ENCODE data around the gene NUP160. TPM values are rescaled to one million over a fixed set of nuclear protein-coding genes. Genes with fewer than 3 reads are reported as not detected.

Gene NUP160
- total and polyA plus RNA-seq, 2 of the 8 experiments (the other 6 are each of a cell fraction or from before 2014, with no cell fraction given), result 44.6 to 100 TPM

DNA sequence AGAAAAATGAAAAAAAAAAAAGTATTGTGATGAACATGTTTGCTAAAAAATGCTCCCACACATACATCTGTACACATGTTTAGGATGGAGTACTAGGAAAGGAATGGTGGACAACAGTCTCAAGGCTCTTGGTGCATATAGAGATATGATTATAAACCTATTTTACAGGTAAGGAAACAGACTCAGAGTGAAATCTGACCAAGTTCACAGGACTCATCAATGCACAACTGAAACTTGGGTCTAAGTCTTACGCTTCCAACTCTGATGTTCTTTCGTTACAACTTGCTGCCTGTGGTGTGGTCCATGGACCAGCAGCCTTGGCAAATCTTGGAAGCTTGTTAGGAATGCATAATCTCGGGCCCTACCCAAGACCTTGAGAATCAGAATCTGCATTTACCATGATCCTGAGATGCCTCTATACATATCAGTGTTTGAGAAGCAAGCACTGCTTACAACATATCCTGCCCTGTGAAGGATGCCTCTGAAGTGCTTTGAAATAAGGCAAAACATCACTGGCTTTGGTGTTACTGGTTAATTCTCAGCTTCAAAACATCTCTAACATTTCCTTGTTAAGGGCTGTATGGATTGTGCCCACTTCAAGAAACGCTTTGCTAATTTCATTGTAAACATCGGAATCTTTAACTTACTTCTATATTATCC, 39.9 kb upstream of the NUP160 start:
- no peak overlapping the region for H4K8ac ChIP-seq (ENCODE audit: extremely low read depth, insufficient read depth, low read length)
- no peak overlapping the region for H4K5ac ChIP-seq (ENCODE audit: insufficient read length, low read depth, low read length)
- H3K27ac ChIP-seq (ENCODE audit: low read depth, low read length), result no peak overlapping the region
- H3K23ac ChIP-seq (ENCODE audit: insufficient read length), result no peak overlapping the region
- H3K79me2 ChIP-seq (ENCODE audit: control insufficient read depth in 1 of 2, insufficient read depth in 2 of 2, low read length in 2 of 2), result no peaks in the 10 kb centered on the region
- CTCF ChIA-PET (ENCODE audit: partially characterized antibody), result interaction anchor here (0.6 kb wide), 1 partner anchor 11 kb away, joined by 3 read pairs; no protein-coding TSS in a partner anchor
- no peak overlapping the region for H2AK5ac ChIP-seq (ENCODE audit: low read depth, low read length)
- H2BK20ac ChIP-seq (ENCODE audit: low read length), result no peak overlapping the region
- no peak for DNase-seq (ENCODE audit: low read depth in 1 of 2, low spot score in 2 of 2)
- no peak overlapping the region for H3K18ac ChIP-seq (ENCODE audit: extremely low read depth, low read length)
- no peaks in the 10 kb centered on the region for H3K23me2 ChIP-seq (ENCODE audit: low read depth, low read length)
- no peak for FAIRE-seq
- no peak overlapping the region for H3K14ac ChIP-seq (ENCODE audit: insufficient read length)
- TF ChIP-seq CBX5 (IDR thresholded peaks at IDR 0.05; ENCODE audit: low read depth, low read length), result no peak
- no peak for TF ChIP-seq CHD1 (IDR thresholded peaks at IDR 0.05; ENCODE audit: low read depth, low read length)
- TF ChIP-seq KDM1A (IDR thresholded peaks at IDR 0.05; ENCODE audit: borderline replicate concordance, low read length), result no peak
- POLR2A ChIA-PET (ENCODE audit: partially characterized antibody), result no interaction called here
- H2BK15ac ChIP-seq (ENCODE audit: low read length), result no peak overlapping the region
- H3K4me1 ChIP-seq (replicated peaks in 1 of 4; ENCODE audit: control insufficient read depth in 3 of 4, insufficient read depth in 4 of 4, low read length in 3 of 4), result no peaks in the 10 kb centered on the region
- H2AFZ ChIP-seq (ENCODE audit: low read length), result no peak overlapping the region
- H3K9me3 ChIP-seq (ENCODE audit: insufficient read depth in 2 of 2, low read depth in 1 of 2, low read length in 1 of 2), result peaks cover 0 to 14% of the 10 kb centered on the region in 2 experiments; a peak in 1 of 4 replicates
- no peak overlapping the region for H2BK120ac ChIP-seq (replicated peaks; ENCODE audit: low read depth, low read length)
- H3K4me2 ChIP-seq (ENCODE audit: insufficient read depth in 1 of 2, low read depth in 2 of 2, low read length in 2 of 2), result no peak overlapping the region
- no peak overlapping the region for H3K4ac ChIP-seq (replicated peaks; ENCODE audit: insufficient read length, low read depth, low read length)
- H3K27me3 ChIP-seq (replicated peaks in 1 of 4; ENCODE audit: control insufficient read depth in 3 of 4, extremely low read depth in 1 of 4, insufficient read depth in 3 of 4, low read length in 3 of 4), result no peaks in the 10 kb centered on the region
- 90% methylated on average over 5 of the region's 5 CpGs; no CpG with 5 or more reads in 1 of the 2 experiments for WGBS, 2 experiments (ENCODE audit: extremely low coverage in 1 of 2, insufficient coverage in 1 of 2, insufficient read length in 1 of 2, insufficient replicate concordance in 2 of 2, low coverage in 1 of 2, low lambda C conversion rate in 2 of 2, missing lambda C conversion rate in 1 of 2)
- no peak overlapping the region for H3K56ac ChIP-seq (replicated peaks; ENCODE audit: insufficient read length, low read depth, low read length)
- no peak overlapping the region for H3K9ac ChIP-seq (replicated peaks in 1 of 4; ENCODE audit: extremely low read depth in 1 of 4, low read depth in 3 of 4, low read length in 3 of 4)
- H2BK5ac ChIP-seq (ENCODE audit: low read depth, low read length), result no peak overlapping the region
- H3K36me3 ChIP-seq (ENCODE audit: control insufficient read depth in 2 of 4, insufficient read depth in 4 of 4, low read length in 3 of 4), result no peaks in the 10 kb centered on the region; a peak in 1 of 8 replicates
- no peaks in the 10 kb centered on the region for H4K20me1 ChIP-seq (replicated peaks in 1 of 2; ENCODE audit: control insufficient read depth in 1 of 2, insufficient read depth in 2 of 2, low read length in 2 of 2)
- no peaks in the 10 kb centered on the region for H3K79me1 ChIP-seq (ENCODE audit: low read depth, low read length)
- H2BK12ac ChIP-seq (ENCODE audit: low read depth, low read length), result no peak overlapping the region
- no peak overlapping the region for H3K4me3 ChIP-seq (ENCODE audit: extremely low read depth in 1 of 4, insufficient read depth in 2 of 4, low read depth in 3 of 4, low read length in 4 of 4)
- H4K91ac ChIP-seq (replicated peaks; ENCODE audit: insufficient read length, low read length), result no peak overlapping the region
